Measurements from ENCODE around the gene ARHGAP8. TPM values are rescaled to one million over a fixed set of nuclear protein-coding genes. Genes with fewer than 3 reads are reported as not detected.

Gene ARHGAP8
- total RNA-seq, 1 donor from 2014 or later = 2.8 TPM

- no peak overlapping the region for H3K27ac ChIP-seq (ENCODE audit: low read depth, low read length)
- H3K79me2 ChIP-seq (ENCODE audit: insufficient read depth, low read length) = no peaks in the 10 kb centered on the region
- no peaks in the 10 kb centered on the region for H3K36me3 ChIP-seq (ENCODE audit: insufficient read depth, low read length)
- no peak overlapping the region for H3K4me3 ChIP-seq (ENCODE audit: insufficient read depth, low read depth, low read length)
- peaks cover 3% of the 10 kb centered on the region for H4K20me1 ChIP-seq (ENCODE audit: insufficient read depth, low read length)
- H3K27me3 ChIP-seq (ENCODE audit: insufficient read depth, low read length) = peaks cover 13% of the 10 kb centered on the region
- no peak for TF ChIP-seq CTCF (IDR thresholded peaks at IDR 0.05; ENCODE audit: insufficient read depth, low read depth, low read length)
- TF ChIP-seq EZH2 (IDR thresholded peaks at IDR 0.05; ENCODE audit: insufficient read depth, low read length) = no peak
- FAIRE-seq (no peak), DNase-seq (ENCODE audit: low read depth) (no peak)
- no peaks in the 10 kb centered on the region for H3K36me3 Mint-ChIP-seq (ENCODE audit: low read depth, unreplicated experiment)
- H3K4me1 Mint-ChIP-seq (ENCODE audit: low read depth, unreplicated experiment) = peaks cover under 1% of the 10 kb centered on the region
- no peaks in the 10 kb centered on the region for H3K9me3 ChIP-seq (ENCODE audit: insufficient read depth, low read depth, low read length)
- no peaks in the 10 kb centered on the region for H3K4me1 ChIP-seq (ENCODE audit: insufficient read depth, low read length)
- no peak overlapping the region for H3K4me2 ChIP-seq (ENCODE audit: low read length)
- no peak overlapping the region for H2AFZ ChIP-seq (ENCODE audit: low read depth, low read length)
- H3K9ac ChIP-seq (ENCODE audit: low read length) = no peak overlapping the region
- H3K27me3 Mint-ChIP-seq (ENCODE audit: low read depth, unreplicated experiment) = peaks cover 19% of the 10 kb centered on the region
- H3K9me3 Mint-ChIP-seq (ENCODE audit: unreplicated experiment) = no peaks in the 10 kb centered on the region
- no peak overlapping the region for H3K4me3 Mint-ChIP-seq (ENCODE audit: unreplicated experiment)
- no peak overlapping the region for H3K27ac Mint-ChIP-seq (ENCODE audit: unreplicated experiment)
These were observed 67.7 kb downstream of the ARHGAP8 start for GRCh38 chr22:44819966-44820631.

- H3K79me2 ChIP-seq (ENCODE audit: insufficient read depth, low read length) = no peaks in the 10 kb centered on the region
- H3K4me1 ChIP-seq (ENCODE audit: insufficient read depth, low read length) = no peaks in the 10 kb centered on the region
- no peaks in the 10 kb centered on the region for H3K9me3 ChIP-seq (ENCODE audit: insufficient read depth, low read depth, low read length)
- Mint-ChIP-seq H3K9me3 (ENCODE audit: unreplicated experiment) (no peaks in the 10 kb centered on the region), H3K4me1 (ENCODE audit: low read depth, unreplicated experiment) (no peaks in the 10 kb centered on the region), H3K36me3 (ENCODE audit: low read depth, unreplicated experiment) (peaks cover under 1% of the 10 kb centered on the region), H3K27me3 (ENCODE audit: low read depth, unreplicated experiment) (peaks cover 20% of the 10 kb centered on the region), H3K4me3 (ENCODE audit: unreplicated experiment) (no peak overlapping the region), H3K27ac (ENCODE audit: unreplicated experiment) (no peak overlapping the region)
- H3K36me3 ChIP-seq (ENCODE audit: insufficient read depth, low read length) = no peaks in the 10 kb centered on the region
- TF ChIP-seq EZH2 (IDR thresholded peaks at IDR 0.05; ENCODE audit: insufficient read depth, low read length) = no peak
- no peak for TF ChIP-seq CTCF (IDR thresholded peaks at IDR 0.05; ENCODE audit: insufficient read depth, low read depth, low read length)
- no peak overlapping the region for H3K9ac ChIP-seq (ENCODE audit: low read length)
- FAIRE-seq (no peak), DNase-seq (ENCODE audit: low read depth) (no peak)
- H3K4me2 ChIP-seq (ENCODE audit: low read length) = no peak overlapping the region
- peaks cover 3% of the 10 kb centered on the region for H4K20me1 ChIP-seq (ENCODE audit: insufficient read depth, low read length)
- no peak overlapping the region for H3K27ac ChIP-seq (ENCODE audit: low read depth, low read length)
- H3K4me3 ChIP-seq (ENCODE audit: insufficient read depth, low read depth, low read length) = no peak overlapping the region
- H2AFZ ChIP-seq (ENCODE audit: low read depth, low read length) = no peak overlapping the region
- peaks cover 13% of the 10 kb centered on the region for H3K27me3 ChIP-seq (ENCODE audit: insufficient read depth, low read length)
These were observed 69.5 kb downstream of the ARHGAP8 start for GRCh38 chr22:44821741-44822475.

- Histone ChIP-seq H3K36me3 (ENCODE audit: insufficient read depth, low read length) (no peaks in the 10 kb centered on the region), H4K20me1 (ENCODE audit: insufficient read depth, low read length) (peaks cover 3% of the 10 kb centered on the region), H3K4me2 (ENCODE audit: low read length) (no peak overlapping the region), H3K27ac (ENCODE audit: low read depth, low read length) (no peak overlapping the region), H3K9ac (ENCODE audit: low read length) (no peak overlapping the region), H3K9me3 (ENCODE audit: insufficient read depth, low read depth, low read length) (no peaks in the 10 kb centered on the region), H3K4me3 (ENCODE audit: insufficient read depth, low read depth, low read length) (no peak overlapping the region), H2AFZ (ENCODE audit: low read depth, low read length) (no peak overlapping the region), H3K4me1 (ENCODE audit: insufficient read depth, low read length) (no peaks in the 10 kb centered on the region), H3K27me3 (ENCODE audit: insufficient read depth, low read length) (peaks cover 13% of the 10 kb centered on the region), H3K79me2 (ENCODE audit: insufficient read depth, low read length) (no peaks in the 10 kb centered on the region)
- no peaks in the 10 kb centered on the region for H3K4me1 Mint-ChIP-seq (ENCODE audit: low read depth, unreplicated experiment)
- no peaks in the 10 kb centered on the region for H3K9me3 Mint-ChIP-seq (ENCODE audit: unreplicated experiment)
- peaks cover 1% of the 10 kb centered on the region for H3K36me3 Mint-ChIP-seq (ENCODE audit: low read depth, unreplicated experiment)
- DNase-seq (ENCODE audit: low read depth) = no peak
- no peak for TF ChIP-seq EZH2 (IDR thresholded peaks at IDR 0.05; ENCODE audit: insufficient read depth, low read length)
- TF ChIP-seq CTCF (IDR thresholded peaks at IDR 0.05; ENCODE audit: insufficient read depth, low read depth, low read length) = no peak
- peaks cover 20% of the 10 kb centered on the region for H3K27me3 Mint-ChIP-seq (ENCODE audit: low read depth, unreplicated experiment)
- H3K4me3 Mint-ChIP-seq (ENCODE audit: unreplicated experiment) = no peak overlapping the region
- H3K27ac Mint-ChIP-seq (ENCODE audit: unreplicated experiment) = no peak overlapping the region
- no peak for FAIRE-seq
These were observed 70.2 kb downstream of the ARHGAP8 start for GRCh38 chr22:44822534-44822933.
